ENCODE results near the gene LPCAT1. TPM values are rescaled to one million over a fixed set of nuclear protein-coding genes. Genes with fewer than 3 reads are reported as not detected.

LPCAT1 gene
- total and polyA plus RNA-seq, 2 of the 13 experiments (the other 11 are each of a cell fraction or from before 2014, with no cell fraction given) = 29.8 to 90.6 TPM

- peak; percentile 50; the same call in 1 of the 2 replicates for TF ChIP-seq PITX1 (CRISPR knock-in tag; IDR thresholded peaks at IDR 0.05)
- TF ChIP-seq HNF1A (IDR thresholded peaks at IDR 0.05; ENCODE audit: low read depth) = no peak
- peak; percentile 25; the same call in 1 of the 2 replicates for TF ChIP-seq HNF1A (CRISPR knock-in tag; IDR thresholded peaks at IDR 0.05; ENCODE audit: borderline replicate concordance)
- peak; percentile 31; the same call in 1 of the 2 replicates for TF ChIP-seq DNMT3B (CRISPR knock-in tag; conservative IDR thresholded peaks at IDR 0.05)
- no peak for TF ChIP-seq ZNF580 (CRISPR knock-in tag; IDR thresholded peaks at IDR 0.05; ENCODE audit: borderline replicate concordance, low read depth)
- no peak for TF ChIP-seq YY1 (IDR thresholded peaks at IDR 0.05; ENCODE audit: insufficient read depth, insufficient replicate concordance, low read depth, low read length)
- TF ChIP-seq ZNF18 (CRISPR knock-in tag; IDR thresholded peaks at IDR 0.05; ENCODE audit: insufficient replicate concordance) = peak; percentile 39
- TF ChIP-seq ZNF318 (CRISPR knock-in tag; IDR thresholded peaks at IDR 0.05) = 0 out of 2 replicates have a peak, but pooled peaks have one; percentile 47
- peak; percentile 88; the same call in 1 of the 2 replicates for TF ChIP-seq PHF21A (CRISPR knock-in tag; IDR thresholded peaks at IDR 0.05)
- TF ChIP-seq ETV6 (CRISPR knock-in tag; conservative IDR thresholded peaks at IDR 0.05) = no peak
- no peak for TF ChIP-seq NR0B2 (CRISPR knock-in tag; IDR thresholded peaks at IDR 0.05)
- peak; percentile 80; the same call in 1 of the 2 replicates for TF ChIP-seq ZNF614 (CRISPR knock-in tag; IDR thresholded peaks at IDR 0.05; ENCODE audit: borderline replicate concordance)
These were observed 40.5 kb upstream of the LPCAT1 start (continued) for GRCh38 chr5:1564182-1564748.

Data from HepG2 (cell line).